MCF 10A (cell line): ENCODE data around the gene PPP4R2. TPM values are rescaled to one million over a fixed set of nuclear protein-coding genes. Genes with fewer than 3 reads are reported as not detected.
A peak's percentile ranks its signal among the peaks of the same experiment; 100 is the strongest.

Source experiments
- BruUV-seq: library from RNA; stranded (reverse); fragments of 400-500 nt; replicated peaks from 2 replicates; lab custom pipeline; 2021; lab: Mats Ljungman, UMichigan
- CTCF ChIA-PET: fragments of 300-600 bp; sonication (Branson Sonifier 250); formaldehyde crosslinking; extraction: SDS; loops from one replicate; lab custom pipeline; 2021; ENCODE audit warnings: antibody characterized with exemption, inconsistent platforms; lab: Yijun Ruan, JAX
- POLR2A ChIA-PET: fragments of 300-600, 350-650 bp; sonication (Branson Sonifier 250); formaldehyde crosslinking; extraction: SDS; loops from one replicate; lab custom pipeline; 2020; ENCODE audit warnings: antibody characterized with exemption, inconsistent platforms; lab: Yijun Ruan, JAX
- DNase-seq: peaks from one replicate; pipeline ENCODE4 v3.0.0-alpha.2; 2018; ENCODE audit not compliant: unreplicated experiment
- H3K27ac Mint-ChIP-seq: one replicate; pipeline ENCODE4 v1.8.0; 2022; ENCODE audit warnings: mild to moderate bottlenecking, low read depth, mixed read lengths; ENCODE audit not compliant: unreplicated experiment
- H3K27me3 Mint-ChIP-seq: one replicate; pipeline ENCODE4 v1.8.0; 2022; ENCODE audit warnings: mixed read lengths; ENCODE audit not compliant: insufficient read depth, unreplicated experiment
- H3K36me3 Mint-ChIP-seq: one replicate; pipeline ENCODE4 v1.8.0; 2022; ENCODE audit warnings: mild to moderate bottlenecking, moderate library complexity, mixed read lengths; ENCODE audit not compliant: insufficient read depth, unreplicated experiment
- H3K4me1 Mint-ChIP-seq: one replicate; pipeline ENCODE4 v1.8.0; 2022; ENCODE audit warnings: mixed read lengths; ENCODE audit not compliant: insufficient read depth, unreplicated experiment
- H3K4me3 Mint-ChIP-seq: one replicate; pipeline ENCODE4 v1.8.0; 2022; ENCODE audit warnings: mild to moderate bottlenecking, moderate library complexity, mixed read lengths; ENCODE audit not compliant: unreplicated experiment
- H3K9me3 Mint-ChIP-seq: one replicate; pipeline ENCODE4 v1.8.0; 2022; ENCODE audit warnings: mixed read lengths; ENCODE audit not compliant: unreplicated experiment
- intact Hi-C: fragments of 100-400 bp; cut with micrococcal nuclease; formaldehyde crosslinking; loops from 2 replicates; pipeline ENCODE4 v1.14.1; 2022
- total RNA-seq: library from RNA; stranded (reverse); gene quantifications from 2 replicates; pipeline ENCODE4 v1.2.3, GENCODE V29; 2022
- TF ChIP-seq, protein P1 (sequence below): fragments of 200-600 bp; IDR thresholded peaks from one replicate; pipeline ENCODE4 v1.8.0; 2022; ENCODE audit warnings: antibody characterized with exemption, mild to moderate bottlenecking; ENCODE audit not compliant: unreplicated experiment

PPP4R2 gene
- total RNA-seq, 1 experiment from 2014 or later, result 105 TPM

GRCh38 chr3:73080216-73080966 is 83.8 kb downstream of the PPP4R2 start:
- no peaks in the 10 kb centered on the region for H3K36me3 Mint-ChIP-seq
- peak overlapping the region; percentile 37 for H3K27ac Mint-ChIP-seq
- H3K4me1 Mint-ChIP-seq, result no peaks in the 10 kb centered on the region
- DNase-seq, result no peak
- POLR2A ChIA-PET, result no interaction called here
- BruUV-seq, result no TSS peak
- no peaks in the 10 kb centered on the region for H3K9me3 Mint-ChIP-seq
- TF ChIP-seq, protein P1, sequence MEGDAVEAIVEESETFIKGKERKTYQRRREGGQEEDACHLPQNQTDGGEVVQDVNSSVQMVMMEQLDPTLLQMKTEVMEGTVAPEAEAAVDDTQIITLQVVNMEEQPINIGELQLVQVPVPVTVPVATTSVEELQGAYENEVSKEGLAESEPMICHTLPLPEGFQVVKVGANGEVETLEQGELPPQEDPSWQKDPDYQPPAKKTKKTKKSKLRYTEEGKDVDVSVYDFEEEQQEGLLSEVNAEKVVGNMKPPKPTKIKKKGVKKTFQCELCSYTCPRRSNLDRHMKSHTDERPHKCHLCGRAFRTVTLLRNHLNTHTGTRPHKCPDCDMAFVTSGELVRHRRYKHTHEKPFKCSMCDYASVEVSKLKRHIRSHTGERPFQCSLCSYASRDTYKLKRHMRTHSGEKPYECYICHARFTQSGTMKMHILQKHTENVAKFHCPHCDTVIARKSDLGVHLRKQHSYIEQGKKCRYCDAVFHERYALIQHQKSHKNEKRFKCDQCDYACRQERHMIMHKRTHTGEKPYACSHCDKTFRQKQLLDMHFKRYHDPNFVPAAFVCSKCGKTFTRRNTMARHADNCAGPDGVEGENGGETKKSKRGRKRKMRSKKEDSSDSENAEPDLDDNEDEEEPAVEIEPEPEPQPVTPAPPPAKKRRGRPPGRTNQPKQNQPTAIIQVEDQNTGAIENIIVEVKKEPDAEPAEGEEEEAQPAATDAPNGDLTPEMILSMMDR, result no peak
- H3K4me3 Mint-ChIP-seq, result no peak overlapping the region
- intact Hi-C loops, result no loop called here
- CTCF ChIA-PET, result interaction anchor here (0.6 to 2.0 kb wide), 6 partner anchors 25 to 287 kb away, joined by 3 to 9 read pairs (median 4); no protein-coding TSS in a partner anchor
- H3K27me3 Mint-ChIP-seq, result no peaks in the 10 kb centered on the region

DNA sequence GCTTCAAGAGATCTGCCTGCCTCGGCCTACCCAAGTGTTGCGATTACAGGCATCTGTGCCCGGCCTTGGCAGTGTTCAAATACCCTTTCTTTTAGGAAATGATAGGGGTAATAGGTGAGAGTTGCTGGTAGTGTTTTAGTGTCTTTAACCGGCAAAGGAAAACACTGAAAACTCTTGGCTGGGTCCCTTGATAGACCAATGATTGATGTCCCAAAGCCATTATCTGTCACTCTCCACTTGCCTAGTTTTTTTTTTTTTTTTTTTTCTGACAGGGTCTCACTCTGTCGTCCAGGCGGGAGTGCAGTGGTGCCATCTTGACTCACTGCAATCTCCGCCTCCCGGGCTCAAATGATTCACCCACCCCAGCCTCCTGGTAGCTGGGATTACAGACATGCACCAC is 84.5 kb downstream of the PPP4R2 start:
- TF ChIP-seq, protein P1, result no peak
- ChIA-PET POLR2A (no interaction called here), CTCF (interaction anchor here (0.7 to 1.0 kb wide), 2 partner anchors 27 to 148 kb away, joined by 3 read pairs; no protein-coding TSS in a partner anchor)
- Mint-ChIP-seq H3K4me1 (no peaks in the 10 kb centered on the region), H3K27me3 (no peaks in the 10 kb centered on the region), H3K36me3 (no peaks in the 10 kb centered on the region), H3K9me3 (no peaks in the 10 kb centered on the region), H3K27ac (peak overlapping the region; percentile 37), H3K4me3 (no peak overlapping the region)
- intact Hi-C loops, result no loop called here
- BruUV-seq, result no TSS peak
- DNase-seq, result no peak

- Mint-ChIP-seq H3K4me3 (no peak overlapping the region), H3K4me1 (no peaks in the 10 kb centered on the region), H3K27me3 (no peaks in the 10 kb centered on the region), H3K9me3 (no peaks in the 10 kb centered on the region), H3K36me3 (no peaks in the 10 kb centered on the region), H3K27ac (no peak overlapping the region)
- no TSS peak for BruUV-seq
- POLR2A ChIA-PET, result no interaction called here
- intact Hi-C loops, result no loop called here
- TF ChIP-seq, protein P1, result no peak
- CTCF ChIA-PET, result interaction anchor here (0.6 to 8.7 kb wide), 8 partner anchors 11 to 1200 kb away, joined by 3 to 221 read pairs (median 6); partner anchors contain the start of gene SHQ1
- no peak for DNase-seq
Observed at GRCh38 chr3:73084170-73084569, 87.6 kb downstream of the PPP4R2 start.

DNA sequence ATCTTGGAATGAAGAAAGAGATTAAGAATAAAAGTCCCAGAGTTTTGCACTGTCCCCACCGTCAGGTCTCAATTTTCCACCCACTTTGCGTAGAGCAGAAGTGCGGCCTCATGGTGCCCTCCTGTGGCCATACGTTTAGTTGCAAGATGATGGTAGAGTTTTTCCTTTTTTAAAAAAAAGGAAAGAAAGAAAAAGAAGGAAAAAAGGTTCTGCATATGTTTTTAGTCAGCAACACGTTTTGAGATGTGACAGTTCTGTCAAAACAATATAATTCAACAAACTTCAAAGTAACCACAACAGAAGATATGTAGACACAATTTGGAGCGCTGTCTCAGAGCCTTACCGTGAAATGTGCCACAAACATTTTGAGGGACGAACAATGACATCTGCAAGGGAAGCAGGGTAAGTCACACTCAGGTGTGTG is 89.5 kb downstream of the PPP4R2 start:
- no TSS peak for BruUV-seq
- ChIA-PET POLR2A (interaction anchor here (0.7 to 2.0 kb wide), 3 partner anchors 152 to 243 kb away, joined by 3 to 9 read pairs (median 3); no protein-coding TSS in a partner anchor), CTCF (interaction anchor here (0.5 to 8.7 kb wide), 57 partner anchors 10 to 1390 kb away, joined by 3 to 221 read pairs (median 4); partner anchors contain the start of genes GXYLT2 and SHQ1)
- Mint-ChIP-seq H3K27me3 (no peaks in the 10 kb centered on the region), H3K4me3 (no peak overlapping the region), H3K27ac (no peak overlapping the region), H3K36me3 (no peaks in the 10 kb centered on the region), H3K9me3 (no peaks in the 10 kb centered on the region), H3K4me1 (no peaks in the 10 kb centered on the region)
- peak; percentile 54 for DNase-seq
- intact Hi-C loops, result loop anchor here (1.0 to 5.0 kb wide), 4 partner anchors 148 to 1359 kb away; partner anchors contain the start of gene EIF4E3
- TF ChIP-seq, protein P1, result peak; percentile 78
